Effector CD8-positive, alpha-beta T cell (primary cell): Measurements from ENCODE around the gene HABP4.

Experiments
- DNase-seq: peaks from one replicate; lab custom pipeline; 2025; lab: John Stamatoyannopoulos, UW

Gene HABP4

GRCh38 chr9:96522366-96522765 lies 72.4 kb downstream of the HABP4 start:
- no peak for DNase-seq

GRCh38 chr9:96523374-96523773 lies 73.4 kb downstream of the HABP4 start:
- no peak for DNase-seq

- DNase-seq, result no peak
Observed at GRCh38 chr9:96524045-96524444, 74.1 kb downstream of the HABP4 start.

- no peak for DNase-seq
Observed at GRCh38 chr9:96524764-96525163, 74.8 kb downstream of the HABP4 start.

- DNase-seq, result no peak
Observed at GRCh38 chr9:96532173-96532572, 82.2 kb downstream of the HABP4 start.

GRCh38 chr9:96540106-96540505 lies 90.1 kb downstream of the HABP4 start:
- DNase-seq, result no peak
